Tibial artery (tissue), 4 donors: Measurements from ENCODE around the gene ZNF333.

Source experiments
- DNase-seq, 2 donors: peaks; one replicate each; pipeline ENCODE4 v3.0.0-alpha.2; 2019
- H3K27ac ChIP-seq, 2 donors: fragments of 200-600 bp; sonication (generic) in 1 of 2; 1 replicate in 1 of 2; 2 replicates in 1 of 2; pipeline ENCODE4 v1.5.1; 2018 to 2019; ENCODE audit warnings: mild to moderate bottlenecking in 1 of 2
- H3K27me3 ChIP-seq, 2 donors: fragments of 200-600 bp; sonication (generic) in 1 of 2; one replicate each; pipeline versions ENCODE4 v1.5.1 to v1.6.0; 2016 to 2019
- H3K36me3 ChIP-seq, 3 donors: fragments of 200-600 bp; sonication (generic) in 2 of 3; one replicate each; pipeline ENCODE4 v1.5.1; 2016 to 2019; ENCODE audit warnings: mild to moderate bottlenecking in 2 of 3
- H3K4me1 ChIP-seq, 4 donors: fragments of 200-600 bp; sonication (generic) in 2 of 4; 1 replicate in 3 of 4; 2 replicates in 1 of 4; pipeline ENCODE4 v1.5.1; 2016 to 2019
- H3K4me3 ChIP-seq, 2 donors: fragments of 200-600 bp; sonication (generic) in 1 of 2; 1 replicate in 1 of 2; 2 replicates in 1 of 2; pipeline ENCODE4 v1.5.1; 2018 to 2019; ENCODE audit warnings: mild to moderate bottlenecking in 2 of 2
- H3K9me3 ChIP-seq, 3 donors: fragments of 200-600 bp; sonication (generic) in 1 of 3; one replicate each; pipeline ENCODE4 v1.5.1; 2016 to 2019
- intact Hi-C: fragments of 100-400 bp; cut with DNase I; formaldehyde crosslinking; loops from one replicate; pipeline ENCODE4 v1.15.0; 2023; ENCODE audit warnings: low total_unique reads
- TF ChIP-seq, protein P1 (sequence below), 2 experiments: fragments of 200-600 bp in 1 of 2; fragments of 450-650 bp in 1 of 2; IDR thresholded peaks; one replicate each; pipeline ENCODE4 v1.5.1; 2017 to 2019; ENCODE audit warnings: antibody characterized with exemption in 2 of 2, mild to moderate bottlenecking in 1 of 2, moderate library complexity in 1 of 2

Gene ZNF333

DNA sequence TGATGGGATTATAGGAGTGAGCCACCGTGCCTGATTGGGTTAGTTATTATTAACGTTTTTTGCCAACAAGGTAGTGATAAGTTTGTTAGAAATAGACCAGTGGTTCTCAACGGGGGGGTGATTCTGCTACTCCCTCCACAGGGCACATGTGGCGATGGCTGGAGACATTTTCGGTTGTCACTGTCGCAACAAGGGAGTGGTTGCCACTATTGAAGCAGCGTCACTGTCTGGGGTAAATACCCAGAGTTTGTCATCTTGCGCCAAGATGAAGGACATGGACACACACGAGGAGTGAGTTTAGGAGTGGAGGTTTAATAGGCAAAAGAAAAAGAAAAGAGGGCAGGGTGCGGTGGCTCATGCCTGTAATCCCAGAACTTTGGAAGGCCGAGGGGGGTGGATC, 34.1 kb upstream of the ZNF333 start:
- H3K27ac ChIP-seq = no peak overlapping the region
- H3K27me3 ChIP-seq = peaks cover 0 to 6% of the 10 kb centered on the region in 2 donors
- peak in 1 of 2 donors; percentile 12 for DNase-seq
- H3K4me3 ChIP-seq = no peak overlapping the region
- no peaks in the 10 kb centered on the region for H3K36me3 ChIP-seq
- no peaks in the 10 kb centered on the region for H3K9me3 ChIP-seq
- intact Hi-C loops = no loop called here
- TF ChIP-seq, protein P1, sequence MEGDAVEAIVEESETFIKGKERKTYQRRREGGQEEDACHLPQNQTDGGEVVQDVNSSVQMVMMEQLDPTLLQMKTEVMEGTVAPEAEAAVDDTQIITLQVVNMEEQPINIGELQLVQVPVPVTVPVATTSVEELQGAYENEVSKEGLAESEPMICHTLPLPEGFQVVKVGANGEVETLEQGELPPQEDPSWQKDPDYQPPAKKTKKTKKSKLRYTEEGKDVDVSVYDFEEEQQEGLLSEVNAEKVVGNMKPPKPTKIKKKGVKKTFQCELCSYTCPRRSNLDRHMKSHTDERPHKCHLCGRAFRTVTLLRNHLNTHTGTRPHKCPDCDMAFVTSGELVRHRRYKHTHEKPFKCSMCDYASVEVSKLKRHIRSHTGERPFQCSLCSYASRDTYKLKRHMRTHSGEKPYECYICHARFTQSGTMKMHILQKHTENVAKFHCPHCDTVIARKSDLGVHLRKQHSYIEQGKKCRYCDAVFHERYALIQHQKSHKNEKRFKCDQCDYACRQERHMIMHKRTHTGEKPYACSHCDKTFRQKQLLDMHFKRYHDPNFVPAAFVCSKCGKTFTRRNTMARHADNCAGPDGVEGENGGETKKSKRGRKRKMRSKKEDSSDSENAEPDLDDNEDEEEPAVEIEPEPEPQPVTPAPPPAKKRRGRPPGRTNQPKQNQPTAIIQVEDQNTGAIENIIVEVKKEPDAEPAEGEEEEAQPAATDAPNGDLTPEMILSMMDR (IDR thresholded peaks at IDR 0.05) = no peak
- no peaks in the 10 kb centered on the region for H3K4me1 ChIP-seq

DNA sequence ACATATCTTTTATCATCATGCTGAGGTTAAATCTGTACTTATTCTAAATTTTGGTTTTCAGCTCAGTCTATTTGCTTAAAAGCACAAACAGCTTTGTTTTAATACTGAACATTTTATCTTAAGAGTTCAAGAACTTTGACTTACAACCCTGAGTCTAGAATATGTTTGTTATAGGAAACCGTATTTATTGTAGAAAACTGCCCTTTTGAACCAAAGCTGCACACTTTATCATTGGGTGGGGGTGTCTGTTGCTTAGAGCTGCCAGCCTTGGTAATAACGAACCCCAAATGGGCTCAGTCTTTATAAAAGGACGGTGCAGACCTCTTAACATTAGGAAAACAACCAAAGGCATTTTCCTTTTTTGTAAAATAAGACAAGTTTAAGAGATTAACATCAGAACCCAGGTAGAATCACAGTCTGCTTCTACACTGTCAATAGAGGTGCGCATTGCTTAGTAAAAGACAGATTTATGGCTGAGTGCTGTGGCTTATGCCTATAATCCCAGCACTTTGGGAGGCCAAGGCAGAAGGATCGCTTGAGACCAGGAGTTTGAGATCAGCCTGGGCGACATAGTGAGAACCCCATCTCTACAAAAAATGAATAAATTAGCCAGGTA, 29.9 kb upstream of the ZNF333 start:
- Histone ChIP-seq H3K4me3 (no peak overlapping the region), H3K9me3 (no peaks in the 10 kb centered on the region), H3K36me3 (no peaks in the 10 kb centered on the region), H3K27ac (no peak overlapping the region), H3K4me1 (no peaks in the 10 kb centered on the region), H3K27me3 (peaks cover 0 to 3% of the 10 kb centered on the region in 2 donors)
- TF ChIP-seq, protein P1 (IDR thresholded peaks at IDR 0.05) = no peak
- no peak for DNase-seq
- intact Hi-C loops = no loop called here

DNA sequence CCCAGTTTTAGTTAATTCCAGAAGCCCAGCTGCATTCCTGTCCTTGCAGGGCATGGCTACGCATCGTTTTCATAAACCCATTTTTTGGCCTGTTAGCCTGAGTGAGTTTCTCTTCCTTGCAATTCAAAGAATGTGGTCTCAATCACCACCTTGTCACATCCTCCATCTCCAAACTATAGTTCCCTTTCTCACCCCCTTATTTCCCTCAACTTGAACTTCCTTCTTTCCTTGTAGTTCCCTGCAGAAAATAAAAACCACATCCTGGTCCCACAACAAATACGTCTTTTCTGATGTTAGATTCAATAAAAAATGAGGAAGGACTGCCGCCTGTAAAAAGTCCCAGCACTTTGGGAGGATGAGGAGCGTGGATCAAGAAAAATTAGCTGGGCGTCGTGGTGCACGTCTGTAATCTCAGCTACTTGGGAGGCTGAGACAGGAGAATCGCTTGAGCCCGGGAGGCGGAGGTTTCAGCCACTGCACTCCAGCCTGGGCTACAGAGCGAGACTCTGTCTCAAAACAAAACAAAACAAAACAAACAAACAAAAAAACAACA, 28.4 kb upstream of the ZNF333 start:
- no peaks in the 10 kb centered on the region for H3K36me3 ChIP-seq
- no peak overlapping the region for H3K27ac ChIP-seq
- no peak overlapping the region for H3K4me3 ChIP-seq
- H3K9me3 ChIP-seq = no peaks in the 10 kb centered on the region
- TF ChIP-seq, protein P1 (IDR thresholded peaks at IDR 0.05) = no peak
- peaks cover 0 to 2% of the 10 kb centered on the region in 2 donors for H3K27me3 ChIP-seq
- DNase-seq = no peak
- no peaks in the 10 kb centered on the region for H3K4me1 ChIP-seq
- intact Hi-C loops = no loop called here

DNA sequence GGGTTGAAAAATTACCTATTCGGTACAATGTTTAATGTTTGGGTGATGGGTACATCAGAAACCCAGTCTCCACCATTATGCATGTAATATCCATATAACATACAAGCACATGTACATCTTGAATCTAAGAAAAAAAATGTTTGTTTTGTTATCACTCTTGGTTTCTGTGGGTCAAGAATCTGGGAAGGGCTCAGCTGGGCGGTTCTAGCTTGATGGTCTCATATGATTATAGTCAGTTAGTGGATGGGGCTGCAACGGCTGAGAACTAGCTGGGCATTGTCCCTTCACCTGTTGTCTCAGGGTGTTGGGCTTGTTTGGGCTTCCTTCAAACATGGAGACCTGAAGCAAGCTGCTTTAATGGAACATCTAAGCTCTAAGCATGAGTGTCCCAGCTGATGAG, 19.9 kb upstream of the ZNF333 start:
- intact Hi-C loops = no loop called here
- DNase-seq = no peak
- peaks cover 0 to 13% (median 10%) of the 10 kb centered on the region in 3 donors for H3K9me3 ChIP-seq
- H3K4me1 ChIP-seq = no peaks in the 10 kb centered on the region
- H3K27ac ChIP-seq = no peak overlapping the region
- H3K36me3 ChIP-seq = no peaks in the 10 kb centered on the region
- H3K4me3 ChIP-seq = no peak overlapping the region
- TF ChIP-seq, protein P1 (IDR thresholded peaks at IDR 0.05) = no peak
- peaks cover 0 to 10% of the 10 kb centered on the region in 2 donors for H3K27me3 ChIP-seq

DNA sequence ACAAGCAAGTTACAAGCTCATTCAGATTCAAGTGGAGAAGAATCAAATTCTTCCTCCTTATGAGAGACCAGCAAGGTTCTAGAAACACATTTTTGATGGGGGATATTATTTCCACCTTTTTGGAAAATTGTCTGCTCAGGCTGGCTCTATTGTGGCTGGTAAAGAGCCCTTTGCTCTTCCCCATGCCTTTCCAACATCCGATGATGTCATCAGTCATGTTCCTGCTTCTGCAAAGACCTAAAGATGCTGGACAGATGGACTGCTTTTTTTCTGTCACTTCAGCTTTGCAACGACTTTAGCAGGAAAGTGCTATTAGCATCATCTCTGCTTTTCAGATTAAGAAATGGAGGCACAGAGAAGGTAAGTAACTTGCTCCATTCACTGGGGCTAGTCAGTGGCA, 19.4 kb upstream of the ZNF333 start:
- intact Hi-C loops = no loop called here
- H3K27me3 ChIP-seq = peaks cover 0 to 12% of the 10 kb centered on the region in 2 donors
- no peak overlapping the region for H3K27ac ChIP-seq
- H3K36me3 ChIP-seq = no peaks in the 10 kb centered on the region
- no peaks in the 10 kb centered on the region for H3K4me1 ChIP-seq
- TF ChIP-seq, protein P1 (IDR thresholded peaks at IDR 0.05) = no peak
- DNase-seq = no peak
- H3K4me3 ChIP-seq = no peak overlapping the region
- H3K9me3 ChIP-seq = peaks cover 0 to 13% (median 10%) of the 10 kb centered on the region in 3 donors
